Upper lobe of left lung (tissue), 4 donors: ENCODE data around the gene ATXN3.

ENCODE experiments used
- CTCF ChIP-seq, 6 experiments: fragments of 450-650 bp in 4 of 6; fragments of 200-600 bp in 2 of 6; sonication (generic) in 2 of 6; IDR thresholded peaks; one replicate each; pipeline ENCODE4 v1.5.1; 2016 to 2019; ENCODE audit warnings: antibody characterized with exemption in 6 of 6
- EP300 ChIP-seq, 4 donors: sonication (generic); formaldehyde crosslinking; IDR thresholded peaks; one replicate each; pipeline ENCODE4 v1.5.1; 2017; ENCODE audit warnings: antibody characterized with exemption in 4 of 4, control low read depth in 2 of 4
- POLR2A ChIP-seq, 4 donors: fragments of 450-650 bp; IDR thresholded peaks; one replicate each; pipeline ENCODE4 v1.5.1; 2016 to 2017; ENCODE audit warnings: antibody characterized with exemption in 4 of 4, mild to moderate bottlenecking in 2 of 4
- POLR2AphosphoS5 ChIP-seq, 2 donors: sonication (generic); formaldehyde crosslinking; IDR thresholded peaks; one replicate each; pipeline ENCODE4 v1.5.1; 2017; ENCODE audit warnings: antibody characterized with exemption in 2 of 2

GRCh38 chr14:92021523-92021922, 84.9 kb downstream of the ATXN3 start:
- TF ChIP-seq POLR2A (IDR thresholded peaks at IDR 0.05) (no peak), POLR2AphosphoS5 (IDR thresholded peaks at IDR 0.05) (no peak), CTCF (IDR thresholded peaks at IDR 0.05) (no peak), EP300 (IDR thresholded peaks at IDR 0.05) (no peak)
